A673 (cell line): Measurements from ENCODE around the gene LGALS12. TPM values are rescaled to one million over a fixed set of nuclear protein-coding genes. Genes with fewer than 3 reads are reported as not detected.

ENCODE experiments used
- BruUV-seq: library from RNA; stranded (reverse); fragments of 400-500 nt; replicated peaks from 2 replicates; lab custom pipeline; 2021; lab: Mats Ljungman, UMichigan
- CTCF ChIA-PET: fragments of 300-600 bp; sonication (Branson Sonifier 250); formaldehyde crosslinking; loops from one replicate; lab custom pipeline; 2022; ENCODE audit warnings: antibody characterized with exemption; lab: Charles Lee
- POLR2A ChIA-PET: fragments of 300-600 bp; sonication (Branson Sonifier 250); formaldehyde crosslinking; loops from one replicate; lab custom pipeline; 2022; ENCODE audit warnings: antibody characterized with exemption; ENCODE audit not compliant: low non-redundant PET; lab: Charles Lee
- DNase-seq: peaks from one replicate; pipeline ENCODE4 v3.0.0-alpha.2; 2015; ENCODE audit warnings: low spot score
- H3K27ac ChIP-seq: fragments of 200-600 bp; sonication (generic); 2 replicates; pipeline ENCODE4 v1.5.1; 2016; ENCODE audit warnings: mixed run types, low read depth, mild to moderate bottlenecking, mixed read lengths, antibody characterized with exemption, low read length; ENCODE audit not compliant: poor library complexity, severe bottlenecking
- H3K27me3 ChIP-seq: fragments of 200-600 bp; sonication (generic); replicated peaks from 2 replicates; pipeline ENCODE4 v1.6.1; 2017; ENCODE audit warnings: mixed run types, low read depth, mild to moderate bottlenecking, mixed read lengths, antibody characterized with exemption, low read length; ENCODE audit not compliant: insufficient read depth, poor library complexity
- H3K36me3 ChIP-seq: fragments of 200-600 bp; sonication (generic); 2 replicates; pipeline ENCODE4 v1.6.1; 2016; ENCODE audit warnings: mixed run types, mild to moderate bottlenecking, mixed read lengths, antibody characterized with exemption, low read length; ENCODE audit not compliant: insufficient read depth, poor library complexity, severe bottlenecking
- H3K4me1 ChIP-seq: fragments of 200-600 bp; sonication (generic); 2 replicates; pipeline ENCODE4 v1.6.1; 2017; ENCODE audit warnings: mixed run types, mild to moderate bottlenecking, mixed read lengths, antibody characterized with exemption, low read length; ENCODE audit not compliant: insufficient read depth, poor library complexity, severe bottlenecking
- H3K4me3 ChIP-seq: fragments of 200-600 bp; sonication (generic); 2 replicates; pipeline ENCODE4 v1.5.1; 2016; ENCODE audit warnings: low read depth, mixed run types, mild to moderate bottlenecking, mixed read lengths, low read length; ENCODE audit not compliant: poor library complexity, severe bottlenecking
- H3K9me3 ChIP-seq: fragments of 200-600 bp; sonication (generic); 2 replicates; pipeline ENCODE4 v1.6.1; 2016; ENCODE audit warnings: mixed run types, low read depth, mild to moderate bottlenecking, mixed read lengths, antibody characterized with exemption, low read length; ENCODE audit not compliant: poor library complexity, severe bottlenecking
- CTCF ChIP-seq: fragments of 300-800, 200-600 bp; sonication (generic); conservative IDR thresholded peaks from 2 replicates; pipeline ENCODE4 v1.5.1; 2017; ENCODE audit warnings: low read depth, mild to moderate bottlenecking, antibody characterized with exemption, low read length, moderate library complexity, mixed read lengths
- EZH2 ChIP-seq: fragments of 200-600 bp; sonication (generic); IDR thresholded peaks from 2 replicates; pipeline ENCODE4 v1.6.1; 2017; ENCODE audit warnings: borderline replicate concordance, low read depth, mild to moderate bottlenecking, mixed read lengths, antibody characterized with exemption, low read length; ENCODE audit not compliant: poor library complexity, severe bottlenecking
- intact Hi-C: fragments of 100-400 bp; cut with micrococcal nuclease; formaldehyde crosslinking; loops from one replicate; pipeline ENCODE4 v1.10.0; 2022; ENCODE audit not compliant: unreplicated experiment
- total RNA-seq: library from RNA; stranded (reverse); gene quantifications from 2 replicates; pipeline ENCODE4 v1.2.3, GENCODE V29; 2021

LGALS12 gene
- total RNA-seq, 1 experiment from 2014 or later = not detected

GRCh38 chr11:63493127-63493526 lies 12.8 kb upstream of the LGALS12 start:
- H3K4me3 ChIP-seq = no peak overlapping the region
- BruUV-seq = no TSS peak
- H3K9me3 ChIP-seq = no peaks in the 10 kb centered on the region
- peaks cover 57% of the 10 kb centered on the region for H3K27me3 ChIP-seq
- intact Hi-C loops = no loop called here
- peaks cover 5% of the 10 kb centered on the region for H3K4me1 ChIP-seq
- no peak overlapping the region for H3K27ac ChIP-seq
- TF ChIP-seq CTCF (no peak), EZH2 (no peak)
- POLR2A ChIA-PET = interaction anchor here (0.6 kb wide), 1 partner anchor 40 kb away, joined by 3 read pairs; no protein-coding TSS in a partner anchor
- CTCF ChIA-PET = no interaction called here
- no peaks in the 10 kb centered on the region for H3K36me3 ChIP-seq
- DNase-seq = no peak

- BruUV-seq = no TSS peak
- POLR2A ChIA-PET = no interaction called here
- Histone ChIP-seq H3K9me3 (peaks cover 4% of the 10 kb centered on the region), H3K4me1 (peaks cover 5% of the 10 kb centered on the region), H3K36me3 (no peaks in the 10 kb centered on the region), H3K27me3 (peaks cover 39% of the 10 kb centered on the region), H3K4me3 (no peak overlapping the region), H3K27ac (no peak overlapping the region)
- CTCF ChIA-PET = no interaction called here
- intact Hi-C loops = no loop called here
- TF ChIP-seq CTCF (no peak), EZH2 (no peak)
- no peak for DNase-seq
Measured at GRCh38 chr11:63494975-63495374, 10.9 kb upstream of the LGALS12 start.

- CTCF ChIA-PET = no interaction called here
- POLR2A ChIA-PET = no interaction called here
- TF ChIP-seq EZH2 (no peak), CTCF (no peak)
- Histone ChIP-seq H3K27ac (no peak overlapping the region), H3K4me3 (no peak overlapping the region), H3K36me3 (no peaks in the 10 kb centered on the region), H3K27me3 (no peaks in the 10 kb centered on the region), H3K4me1 (no peaks in the 10 kb centered on the region), H3K9me3 (peaks cover 14% of the 10 kb centered on the region)
- no TSS peak for BruUV-seq
- intact Hi-C loops = loop anchor here (10.0 kb wide), 1 partner anchor 55 kb away; no protein-coding TSS in a partner anchor
- DNase-seq = no peak
Measured at GRCh38 chr11:63499874-63500273, 6.0 kb upstream of the LGALS12 start.
